ENCODE results near the gene PDZK1. TPM values are rescaled to one million over a fixed set of nuclear protein-coding genes. Genes with fewer than 3 reads are reported as not detected.

Gene PDZK1
- total RNA-seq, 1 experiment from 2014 or later: 1.3 TPM

- no peak for DNase-seq
- Mint-ChIP-seq H3K9me3 (ENCODE audit: low read depth, unreplicated experiment) (no peaks in the 10 kb centered on the region), H3K4me3 (ENCODE audit: low read depth, unreplicated experiment) (no peak overlapping the region), H3K27me3 (ENCODE audit: unreplicated experiment) (peaks cover 20% of the 10 kb centered on the region), H3K27ac (ENCODE audit: unreplicated experiment) (no peak overlapping the region), H3K4me1 (ENCODE audit: low read depth, unreplicated experiment) (peaks cover 9% of the 10 kb centered on the region), H3K36me3 (ENCODE audit: insufficient read depth, unreplicated experiment) (peaks cover 9% of the 10 kb centered on the region)
- no peak for TF ChIP-seq CTCF (IDR thresholded peaks at IDR 0.05; ENCODE audit: unreplicated experiment)
- no TSS peak for BruUV-seq (replicated peaks)
- intact Hi-C loops (cut with micrococcal nuclease; ENCODE audit: unreplicated experiment): no loop called here
- CTCF ChIA-PET: interaction anchor here (1.4 kb wide), 1 partner anchor 11 kb away, joined by 3 read pairs; the partner anchor contains the start of gene PDZK1
Measured at GRCh38 chr1:145717833-145718232, 10.7 kb upstream of the PDZK1 start.

- BruUV-seq (replicated peaks): no TSS peak
- Mint-ChIP-seq H3K27ac (ENCODE audit: unreplicated experiment) (no peak overlapping the region), H3K4me1 (ENCODE audit: low read depth, unreplicated experiment) (peaks cover 8% of the 10 kb centered on the region), H3K27me3 (ENCODE audit: unreplicated experiment) (peaks cover 9% of the 10 kb centered on the region), H3K36me3 (ENCODE audit: insufficient read depth, unreplicated experiment) (peaks cover 9% of the 10 kb centered on the region), H3K4me3 (ENCODE audit: low read depth, unreplicated experiment) (no peak overlapping the region), H3K9me3 (ENCODE audit: low read depth, unreplicated experiment) (no peaks in the 10 kb centered on the region)
- CTCF ChIA-PET: interaction anchor here (0.5 to 0.6 kb wide), 2 partner anchors 11 to 24 kb away, joined by 5 to 9 read pairs; no protein-coding TSS in a partner anchor
- intact Hi-C loops (cut with micrococcal nuclease; ENCODE audit: unreplicated experiment): no loop called here
- TF ChIP-seq CTCF (IDR thresholded peaks at IDR 0.05; ENCODE audit: unreplicated experiment): no peak
- no peak for DNase-seq
Measured at GRCh38 chr1:145716641-145717345, 9.6 kb upstream of the PDZK1 start.

GRCh38 chr1:145714524-145715111 lies 7.5 kb upstream of the PDZK1 start:
- Mint-ChIP-seq H3K9me3 (ENCODE audit: low read depth, unreplicated experiment) (peaks cover 3% of the 10 kb centered on the region), H3K27me3 (ENCODE audit: unreplicated experiment) (no peaks in the 10 kb centered on the region), H3K4me3 (ENCODE audit: low read depth, unreplicated experiment) (no peak overlapping the region), H3K36me3 (ENCODE audit: insufficient read depth, unreplicated experiment) (no peaks in the 10 kb centered on the region), H3K4me1 (ENCODE audit: low read depth, unreplicated experiment) (peaks cover 13% of the 10 kb centered on the region), H3K27ac (ENCODE audit: unreplicated experiment) (no peak overlapping the region)
- BruUV-seq (replicated peaks): no TSS peak
- no peak for DNase-seq
- no peak for TF ChIP-seq CTCF (IDR thresholded peaks at IDR 0.05; ENCODE audit: unreplicated experiment)
- intact Hi-C loops (cut with micrococcal nuclease; ENCODE audit: unreplicated experiment): no loop called here
- CTCF ChIA-PET: interaction anchor here (0.7 kb wide), 1 partner anchor 45 kb away, joined by 3 read pairs; no protein-coding TSS in a partner anchor

GRCh38 chr1:145711213-145711651 lies 4.1 kb upstream of the PDZK1 start:
- intact Hi-C loops (cut with micrococcal nuclease; ENCODE audit: unreplicated experiment): no loop called here
- no peaks in the 10 kb centered on the region for H3K27me3 Mint-ChIP-seq (ENCODE audit: unreplicated experiment)
- H3K27ac Mint-ChIP-seq (ENCODE audit: unreplicated experiment): no peak overlapping the region
- TF ChIP-seq CTCF (IDR thresholded peaks at IDR 0.05; ENCODE audit: unreplicated experiment): no peak
- H3K9me3 Mint-ChIP-seq (ENCODE audit: low read depth, unreplicated experiment): peaks cover 3% of the 10 kb centered on the region
- CTCF ChIA-PET: interaction anchor here (0.5 to 1.3 kb wide), 3 partner anchors 9 to 24 kb away, joined by 3 to 5 read pairs (median 5); no protein-coding TSS in a partner anchor
- no peak overlapping the region for H3K4me3 Mint-ChIP-seq (ENCODE audit: low read depth, unreplicated experiment)
- no peaks in the 10 kb centered on the region for H3K36me3 Mint-ChIP-seq (ENCODE audit: insufficient read depth, unreplicated experiment)
- H3K4me1 Mint-ChIP-seq (ENCODE audit: low read depth, unreplicated experiment): peaks cover 37% of the 10 kb centered on the region
- no TSS peak for BruUV-seq (replicated peaks)
- no peak for DNase-seq
